ENCODE data around the gene ZNF428.

DNA sequence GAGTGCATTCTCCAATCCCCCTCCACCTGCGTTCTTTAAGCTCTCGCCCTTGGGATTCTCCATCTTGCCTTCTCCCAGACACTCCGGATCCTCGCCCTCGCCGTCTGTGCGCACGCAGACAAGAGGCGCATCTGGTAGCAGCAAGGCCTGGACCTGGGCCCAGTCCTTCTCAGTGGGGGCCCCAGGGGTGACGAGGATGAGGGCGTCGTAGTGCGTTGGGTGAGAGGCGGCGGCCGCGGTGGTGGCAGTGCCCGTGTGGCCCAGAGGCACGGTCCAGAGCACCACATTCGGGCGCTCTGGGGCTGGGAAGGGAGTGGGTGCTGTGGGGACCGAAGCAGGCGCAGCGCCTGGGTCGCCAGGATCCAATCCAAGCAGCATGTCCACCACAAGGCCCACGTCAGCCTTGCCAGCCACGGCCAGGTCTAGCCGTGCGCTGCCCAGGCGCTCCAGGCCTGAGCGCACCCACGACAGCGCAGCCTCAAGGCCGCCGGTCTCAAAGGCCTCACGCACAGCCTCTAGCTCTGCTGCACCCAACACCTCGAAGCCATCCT is 26.6 kb downstream of the ZNF428 start:
- TF ChIP-seq, protein P1, sequence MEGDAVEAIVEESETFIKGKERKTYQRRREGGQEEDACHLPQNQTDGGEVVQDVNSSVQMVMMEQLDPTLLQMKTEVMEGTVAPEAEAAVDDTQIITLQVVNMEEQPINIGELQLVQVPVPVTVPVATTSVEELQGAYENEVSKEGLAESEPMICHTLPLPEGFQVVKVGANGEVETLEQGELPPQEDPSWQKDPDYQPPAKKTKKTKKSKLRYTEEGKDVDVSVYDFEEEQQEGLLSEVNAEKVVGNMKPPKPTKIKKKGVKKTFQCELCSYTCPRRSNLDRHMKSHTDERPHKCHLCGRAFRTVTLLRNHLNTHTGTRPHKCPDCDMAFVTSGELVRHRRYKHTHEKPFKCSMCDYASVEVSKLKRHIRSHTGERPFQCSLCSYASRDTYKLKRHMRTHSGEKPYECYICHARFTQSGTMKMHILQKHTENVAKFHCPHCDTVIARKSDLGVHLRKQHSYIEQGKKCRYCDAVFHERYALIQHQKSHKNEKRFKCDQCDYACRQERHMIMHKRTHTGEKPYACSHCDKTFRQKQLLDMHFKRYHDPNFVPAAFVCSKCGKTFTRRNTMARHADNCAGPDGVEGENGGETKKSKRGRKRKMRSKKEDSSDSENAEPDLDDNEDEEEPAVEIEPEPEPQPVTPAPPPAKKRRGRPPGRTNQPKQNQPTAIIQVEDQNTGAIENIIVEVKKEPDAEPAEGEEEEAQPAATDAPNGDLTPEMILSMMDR (IDR thresholded peaks at IDR 0.05) = no peak
- no peak for TF ChIP-seq EZH2 (IDR thresholded peaks at IDR 0.05)
- TF ChIP-seq EZH2phosphoT487 (IDR thresholded peaks at IDR 0.05) = no peak

Measured in neural progenitor cell (in vitro differentiated cells).